H9 (cell line): ENCODE results near the gene GRIK3. TPM values are rescaled to one million over a fixed set of nuclear protein-coding genes. Genes with fewer than 3 reads are reported as not detected.

Source experiments
- DNase-seq: peaks from one replicate; pipeline ENCODE4 v3.0.0-alpha.2; 2017
- H2AFZ ChIP-seq: one replicate; pipeline ENCODE4 v1.6.1; 2013; ENCODE audit warnings: mild to moderate bottlenecking, low read length, control low read depth, moderate library complexity
- H2AK5ac ChIP-seq: 2 replicates; pipeline ENCODE4 v1.6.1; 2013; ENCODE audit warnings: low read length, control low read depth, mixed read lengths; ENCODE audit not compliant: insufficient read length
- H2BK120ac ChIP-seq: one replicate; pipeline ENCODE4 v1.6.1; 2013; ENCODE audit warnings: low read depth, mild to moderate bottlenecking, low read length, control low read depth, inconsistent platforms; ENCODE audit not compliant: poor library complexity, severe bottlenecking
- H2BK12ac ChIP-seq: 2 replicates; pipeline ENCODE4 v1.6.1; 2013; ENCODE audit warnings: low read length, control low read depth, mixed read lengths, low read depth; ENCODE audit not compliant: insufficient read length
- H2BK15ac ChIP-seq: 2 replicates; pipeline ENCODE4 v1.6.1; 2013; ENCODE audit warnings: low read depth, low read length, control low read depth
- H2BK20ac ChIP-seq: one replicate; pipeline ENCODE4 v1.6.1; 2013; ENCODE audit warnings: low read depth, mild to moderate bottlenecking, low read length, control low read depth, inconsistent platforms; ENCODE audit not compliant: poor library complexity, severe bottlenecking
- H2BK5ac ChIP-seq: 2 replicates; pipeline ENCODE4 v1.6.1; 2013; ENCODE audit warnings: low read length, control low read depth, mixed read lengths; ENCODE audit not compliant: insufficient read length
- H3K14ac ChIP-seq: 2 replicates; pipeline ENCODE4 v1.6.1; 2013; ENCODE audit warnings: low read length, control low read depth; ENCODE audit not compliant: insufficient read depth
- H3K18ac ChIP-seq: 2 replicates; pipeline ENCODE4 v1.6.1; 2013; ENCODE audit warnings: low read depth, mild to moderate bottlenecking, mixed read lengths, low read length, control low read depth; ENCODE audit not compliant: insufficient read length
- H3K23ac ChIP-seq: 2 replicates; pipeline ENCODE4 v1.6.1; 2013; ENCODE audit warnings: low read length, control low read depth, mixed read lengths, low read depth; ENCODE audit not compliant: insufficient read length
- H3K23me2 ChIP-seq: 2 replicates; pipeline ENCODE4 v1.6.1; 2013; ENCODE audit warnings: low read depth, mild to moderate bottlenecking, mixed read lengths, low read length, control low read depth; ENCODE audit not compliant: insufficient read length, poor library complexity, severe bottlenecking
- H3K27ac ChIP-seq: 2 replicates; pipeline ENCODE4 v1.5.1; 2013; ENCODE audit warnings: low read length, control low read depth, mixed read lengths, low read depth; ENCODE audit not compliant: insufficient read length
- H3K27me3 ChIP-seq: 2 replicates; pipeline ENCODE4 v1.6.1; 2013; ENCODE audit warnings: low read length, control low read depth, inconsistent platforms; ENCODE audit not compliant: insufficient read depth
- H3K4ac ChIP-seq: 2 replicates; pipeline ENCODE4 v1.6.1; 2013; ENCODE audit warnings: low read depth, mild to moderate bottlenecking, control low read depth, inconsistent platforms, low read length, moderate library complexity
- H3K4me1 ChIP-seq: 2 replicates; pipeline ENCODE4 v1.6.1; 2013; ENCODE audit warnings: low read length, control low read depth, inconsistent platforms; ENCODE audit not compliant: insufficient read depth
- H3K4me2 ChIP-seq: 2 replicates; pipeline ENCODE4 v1.6.1; 2013; ENCODE audit warnings: low read length, control low read depth, mixed read lengths; ENCODE audit not compliant: insufficient read length, insufficient read depth
- H3K56ac ChIP-seq: 2 replicates; pipeline ENCODE4 v1.6.1; 2013; ENCODE audit warnings: low read depth, mild to moderate bottlenecking, mixed read lengths, low read length, control low read depth; ENCODE audit not compliant: insufficient read length
- H3K79me1 ChIP-seq: 2 replicates; pipeline ENCODE4 v1.6.1; 2013; ENCODE audit warnings: low read depth, mild to moderate bottlenecking, moderate library complexity, low read length, control low read depth, inconsistent platforms; ENCODE audit not compliant: insufficient read depth, poor library complexity, severe bottlenecking
- H3K79me2 ChIP-seq: 2 replicates; pipeline ENCODE4 v1.6.1; 2013; ENCODE audit warnings: low read length, control low read depth, inconsistent platforms; ENCODE audit not compliant: insufficient read depth
- H3K9ac ChIP-seq: 2 replicates; pipeline ENCODE4 v1.6.1; 2013; ENCODE audit warnings: low read length, control low read depth, mixed read lengths; ENCODE audit not compliant: insufficient read length; ENCODE audit errors: extremely low read depth
- H3K9me3 ChIP-seq: one replicate; pipeline ENCODE4 v1.6.1; 2013; ENCODE audit warnings: low read depth, low read length, inconsistent platforms; ENCODE audit not compliant: control insufficient read depth
- H3T11ph ChIP-seq: one replicate; pipeline ENCODE4 v1.6.1; 2013; ENCODE audit warnings: mild to moderate bottlenecking, low read length, control low read depth, inconsistent platforms
- H4K20me1 ChIP-seq: one replicate; pipeline ENCODE4 v1.6.1; 2013; ENCODE audit not compliant: control insufficient read depth, insufficient read length, insufficient read depth
- H4K5ac ChIP-seq: 2 replicates; pipeline ENCODE4 v1.6.1; 2013; ENCODE audit warnings: low read depth, mild to moderate bottlenecking, mixed read lengths, low read length, control low read depth; ENCODE audit not compliant: insufficient read length
- H4K8ac ChIP-seq: replicated peaks from 2 replicates; pipeline ENCODE4 v1.6.1; 2013; ENCODE audit warnings: low read length, control low read depth, mixed read lengths, low read depth; ENCODE audit not compliant: insufficient read length
- H4K91ac ChIP-seq: 2 replicates; pipeline ENCODE4 v1.6.1; 2013; ENCODE audit warnings: low read depth, mild to moderate bottlenecking, moderate library complexity, mixed read lengths, low read length, control low read depth; ENCODE audit not compliant: insufficient read length
- H3K27ac Mint-ChIP-seq, 3 experiments: 2 replicates in 2 of 3; 3 replicates in 1 of 3; pipeline ENCODE4 v1.8.0; 2020 to 2021; ENCODE audit warnings: mixed read lengths in 3 of 3, mild to moderate bottlenecking in 1 of 3, moderate library complexity in 1 of 3
- H3K27me3 Mint-ChIP-seq: 2 replicates; pipeline ENCODE4 v1.8.0; 2021; ENCODE audit warnings: low read depth, mild to moderate bottlenecking, moderate library complexity, mixed read lengths
- H3K36me3 Mint-ChIP-seq, 3 experiments: 2 replicates in 2 of 3; 3 replicates in 1 of 3; pipeline ENCODE4 v1.8.0; 2020 to 2021; ENCODE audit warnings: low read depth in 3 of 3, mixed read lengths in 3 of 3; ENCODE audit not compliant: insufficient read depth in 1 of 3
- H3K4me1 Mint-ChIP-seq, 2 experiments: 2 replicates each; pipeline ENCODE4 v1.8.0; 2020; ENCODE audit warnings: mixed read lengths in 2 of 2
- H3K4me3 Mint-ChIP-seq, 2 experiments: 2 replicates in 1 of 2; 3 replicates in 1 of 2; pipeline ENCODE4 v1.8.0; 2020 to 2021; ENCODE audit warnings: mild to moderate bottlenecking in 2 of 2, mixed read lengths in 2 of 2, moderate library complexity in 1 of 2
- H3K9me3 Mint-ChIP-seq, 2 experiments: 2 replicates in 1 of 2; 3 replicates in 1 of 2; pipeline ENCODE4 v1.8.0; 2020; ENCODE audit warnings: mild to moderate bottlenecking in 2 of 2, mixed read lengths in 2 of 2, moderate library complexity in 1 of 2
- CTCF ChIP-seq: fragments of 200-600 bp; sonication (generic); conservative IDR thresholded peaks from 3 replicates; pipeline ENCODE4 v1.8.0; 2021; ENCODE audit warnings: antibody characterized with exemption, mild to moderate bottlenecking
- WGBS: extraction: QIAGEN DNeasy Blood & Tissue Kit; methylation state at CpG from one replicate; pipeline ENCODE4 v1.1.7; 2013; ENCODE audit warnings: missing lambda C conversion rate, low lambda C conversion rate, mixed read lengths; ENCODE audit not compliant: insufficient read length; ENCODE audit errors: extremely low coverage; 5-methylcytosine and 5-hydroxymethylcytosine counted together
- total RNA-seq: library from RNA; stranded (reverse); gene quantifications from 2 replicates; pipeline ENCODE4 v1.2.1, GENCODE V29; 2021

The GRIK3 gene
- total RNA-seq, 1 experiment from 2014 or later, result 1.7 TPM

GRCh38 chr1:36971852-36972618 lies 62.3 kb downstream of the GRIK3 start:
- H3K4me3 Mint-ChIP-seq, result no peak overlapping the region
- Histone ChIP-seq H2BK120ac (no peak overlapping the region), H4K91ac (no peak overlapping the region), H3K14ac (no peak overlapping the region), H3K79me2 (no peaks in the 10 kb centered on the region), H2AFZ (no peak overlapping the region), H2BK15ac (no peak overlapping the region), H4K8ac (no peak overlapping the region), H3K56ac (no peak overlapping the region), H2BK12ac (no peak overlapping the region), H2AK5ac (no peak overlapping the region), H2BK5ac (no peak overlapping the region), H4K20me1 (no peaks in the 10 kb centered on the region), H3K27me3 (no peaks in the 10 kb centered on the region), H3K23me2 (no peaks in the 10 kb centered on the region), H3K4me1 (no peaks in the 10 kb centered on the region), H3T11ph (no peak overlapping the region), H3K9ac (no peak overlapping the region), H2BK20ac (no peak overlapping the region), H4K5ac (no peak overlapping the region), H3K27ac (no peak overlapping the region), H3K4me2 (no peak overlapping the region), H3K9me3 (no peaks in the 10 kb centered on the region), H3K4ac (no peak overlapping the region), H3K23ac (no peak overlapping the region), H3K79me1 (no peaks in the 10 kb centered on the region), H3K18ac (no peak overlapping the region)
- peaks cover 13 to 24% of the 10 kb centered on the region in 2 experiments for H3K4me1 Mint-ChIP-seq
- H3K9me3 Mint-ChIP-seq, result no peaks in the 10 kb centered on the region
- peaks cover 9% of the 10 kb centered on the region for H3K27me3 Mint-ChIP-seq
- no peak for DNase-seq
- TF ChIP-seq CTCF, result no peak
- no CpG with 5 or more reads among the region's 14 CpGs for WGBS
- H3K36me3 Mint-ChIP-seq, result no peaks in the 10 kb centered on the region
- H3K27ac Mint-ChIP-seq, result no peak overlapping the region
